ENCODE results near the gene ADAMTSL3.

Gene ADAMTSL3

GRCh38 chr15:83833569-83833968 lies 179.6 kb downstream of the ADAMTSL3 start:
- Mint-ChIP-seq H3K36me3 (no peaks in the 10 kb centered on the region), H3K4me3 (no peak overlapping the region), H3K4me1 (no peaks in the 10 kb centered on the region), H3K9me3 (no peaks in the 10 kb centered on the region), H3K27me3 (no peaks in the 10 kb centered on the region), H3K27ac (no peak overlapping the region)
- ATAC-seq (replicated peaks): no peak
- DNase-seq: no peak

DNA sequence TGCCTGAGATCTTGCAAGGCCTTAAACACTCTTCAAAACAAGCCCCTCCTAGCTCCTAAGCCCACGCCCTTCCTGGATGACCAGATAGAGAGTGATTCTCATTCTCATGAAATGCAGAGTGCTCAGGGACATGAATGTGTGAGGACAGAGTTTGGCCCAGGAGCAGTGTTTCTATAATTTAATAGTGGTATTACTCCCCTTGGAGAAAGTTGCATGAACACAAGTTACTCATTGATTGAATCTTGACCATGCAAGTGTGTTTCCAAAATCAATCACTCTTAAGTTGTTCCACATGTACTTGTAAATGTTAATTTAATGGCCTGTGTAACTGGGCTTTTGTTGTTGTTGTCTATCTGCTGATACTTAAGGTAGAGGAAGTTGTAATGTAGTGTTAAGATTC lies 181.6 kb downstream of the ADAMTSL3 start:
- H3K36me3 Mint-ChIP-seq: no peaks in the 10 kb centered on the region
- DNase-seq (no peak), ATAC-seq (replicated peaks) (no peak)
- no peaks in the 10 kb centered on the region for H3K4me1 Mint-ChIP-seq
- no peaks in the 10 kb centered on the region for H3K27me3 Mint-ChIP-seq
- H3K9me3 Mint-ChIP-seq: no peaks in the 10 kb centered on the region
- H3K4me3 Mint-ChIP-seq: no peak overlapping the region
- H3K27ac Mint-ChIP-seq: no peak overlapping the region

GRCh38 chr15:83837945-83838571 lies 184.1 kb downstream of the ADAMTSL3 start:
- Mint-ChIP-seq H3K27ac (no peak overlapping the region), H3K9me3 (no peaks in the 10 kb centered on the region), H3K27me3 (no peaks in the 10 kb centered on the region), H3K4me1 (no peaks in the 10 kb centered on the region), H3K36me3 (no peaks in the 10 kb centered on the region), H3K4me3 (no peak overlapping the region)
- DNase-seq (no peak), ATAC-seq (replicated peaks) (no peak)

DNA sequence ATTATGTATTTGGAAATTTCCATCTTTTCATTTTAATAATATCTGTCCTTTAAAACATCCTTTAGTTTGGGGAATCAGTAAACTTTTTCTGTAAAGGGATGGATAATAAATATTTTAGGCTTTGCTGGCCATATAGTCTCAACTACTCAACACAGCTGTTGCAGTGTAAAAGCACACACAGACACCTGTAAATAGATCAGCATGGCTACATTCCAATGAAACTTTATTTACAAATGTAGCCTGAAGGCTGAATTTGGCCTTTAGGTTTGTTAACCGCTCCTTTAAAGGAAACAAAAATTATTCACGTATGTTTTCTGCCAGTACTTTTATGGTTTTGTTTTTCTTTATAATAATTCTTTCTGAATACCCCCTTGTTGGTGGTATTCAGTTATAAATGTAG lies 184.8 kb downstream of the ADAMTSL3 start:
- Mint-ChIP-seq H3K4me3 (no peak overlapping the region), H3K4me1 (no peaks in the 10 kb centered on the region), H3K9me3 (no peaks in the 10 kb centered on the region), H3K27me3 (no peaks in the 10 kb centered on the region), H3K36me3 (no peaks in the 10 kb centered on the region), H3K27ac (no peak overlapping the region)
- ATAC-seq (replicated peaks): no peak
- DNase-seq: no peak

- Mint-ChIP-seq H3K4me3 (no peak overlapping the region), H3K36me3 (no peaks in the 10 kb centered on the region), H3K9me3 (no peaks in the 10 kb centered on the region), H3K27ac (no peak overlapping the region), H3K4me1 (no peaks in the 10 kb centered on the region), H3K27me3 (no peaks in the 10 kb centered on the region)
- DNase-seq: no peak
- ATAC-seq (replicated peaks): no peak
These were observed 188.4 kb downstream of the ADAMTSL3 start for GRCh38 chr15:83842281-83842680.

DNA sequence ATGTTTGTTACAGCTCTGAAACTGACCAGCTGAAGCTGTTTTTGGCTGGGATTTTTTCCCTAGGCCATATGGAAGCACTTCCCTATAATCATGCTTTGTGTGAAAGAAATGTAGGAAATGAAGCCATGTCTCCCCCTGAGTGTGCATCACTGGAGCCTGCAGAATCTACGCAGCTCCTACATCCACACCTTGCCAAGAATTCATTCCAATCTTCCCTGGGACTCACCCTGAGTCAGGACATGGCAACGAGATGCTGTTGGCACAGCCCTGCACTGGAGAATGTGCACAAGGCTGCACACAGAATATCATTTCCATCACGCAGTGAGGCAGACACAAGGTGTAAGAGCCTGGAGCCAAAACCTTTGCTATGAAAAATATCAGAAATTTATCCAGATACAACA lies 189.5 kb downstream of the ADAMTSL3 start:
- Mint-ChIP-seq H3K9me3 (no peaks in the 10 kb centered on the region), H3K27me3 (no peaks in the 10 kb centered on the region), H3K4me3 (no peak overlapping the region), H3K27ac (no peak overlapping the region), H3K4me1 (no peaks in the 10 kb centered on the region), H3K36me3 (no peaks in the 10 kb centered on the region)
- ATAC-seq (replicated peaks): no peak
- DNase-seq: no peak

DNA sequence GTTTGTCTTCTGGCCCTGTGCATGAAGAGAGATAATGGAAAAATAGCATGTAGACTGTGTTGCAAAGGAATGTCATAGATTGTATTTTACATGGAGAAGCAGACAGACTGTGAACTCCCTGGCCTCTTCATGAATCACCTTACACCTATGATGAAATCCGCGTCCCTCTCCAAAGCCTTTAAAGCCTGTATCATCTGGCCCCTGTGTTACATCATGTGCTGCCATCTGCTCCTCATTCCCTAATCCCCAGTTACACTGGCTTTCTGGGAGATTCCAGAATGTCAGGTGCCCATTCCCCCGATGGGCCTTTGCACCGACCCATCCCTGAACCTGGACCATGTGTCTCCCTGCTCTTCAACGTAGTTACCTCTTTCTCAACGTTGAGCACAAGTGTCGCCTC lies 190.8 kb downstream of the ADAMTSL3 start:
- H3K27ac Mint-ChIP-seq: no peak overlapping the region

GRCh38 chr15:83845230-83845629 lies 191.3 kb downstream of the ADAMTSL3 start:
- Mint-ChIP-seq H3K27me3 (no peaks in the 10 kb centered on the region), H3K4me3 (no peak overlapping the region), H3K9me3 (no peaks in the 10 kb centered on the region), H3K27ac (no peak overlapping the region), H3K36me3 (no peaks in the 10 kb centered on the region), H3K4me1 (no peaks in the 10 kb centered on the region)
- DNase-seq: no peak
- no peak for ATAC-seq (replicated peaks)

More for the DNA sequence above, 190.8 kb downstream of the ADAMTSL3 start:
- Mint-ChIP-seq H3K27me3 (no peaks in the 10 kb centered on the region), H3K4me1 (no peaks in the 10 kb centered on the region), H3K4me3 (no peak overlapping the region), H3K36me3 (no peaks in the 10 kb centered on the region), H3K9me3 (no peaks in the 10 kb centered on the region)
- ATAC-seq (replicated peaks): no peak
- no peak for DNase-seq

DNA sequence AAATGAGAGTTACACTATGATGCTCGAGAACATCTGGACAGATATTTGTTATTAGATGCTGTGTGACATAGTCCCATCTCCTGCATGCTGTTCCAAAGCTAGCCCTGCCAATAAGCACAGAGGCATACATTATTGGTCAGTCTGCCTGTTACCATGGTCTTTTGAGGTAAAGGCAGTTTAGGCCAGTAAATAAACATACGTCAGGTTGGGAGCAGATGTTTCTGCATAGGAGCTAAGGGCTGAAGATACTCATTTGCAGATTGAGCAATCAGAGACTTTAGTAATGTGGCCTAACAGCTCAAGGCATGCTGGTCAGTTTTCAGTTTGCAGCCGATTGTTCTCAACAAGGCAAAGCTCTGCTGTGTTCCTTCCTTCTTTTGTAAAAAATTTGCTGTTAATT lies 192.9 kb downstream of the ADAMTSL3 start:
- DNase-seq (no peak), ATAC-seq (replicated peaks) (no peak)

GRCh38 chr15:83848315-83849050 lies 194.6 kb downstream of the ADAMTSL3 start:
- no peaks in the 10 kb centered on the region for H3K27me3 Mint-ChIP-seq
- DNase-seq (no peak), ATAC-seq (replicated peaks) (no peak)
- no peaks in the 10 kb centered on the region for H3K9me3 Mint-ChIP-seq
- no peaks in the 10 kb centered on the region for H3K36me3 Mint-ChIP-seq
- H3K27ac Mint-ChIP-seq: no peak overlapping the region
- no peaks in the 10 kb centered on the region for H3K4me1 Mint-ChIP-seq
- H3K4me3 Mint-ChIP-seq: no peak overlapping the region

More for the DNA sequence above, 192.9 kb downstream of the ADAMTSL3 start:
- H3K27ac Mint-ChIP-seq: no peak overlapping the region
- no peaks in the 10 kb centered on the region for H3K9me3 Mint-ChIP-seq
- no peak overlapping the region for H3K4me3 Mint-ChIP-seq
- H3K27me3 Mint-ChIP-seq: no peaks in the 10 kb centered on the region
- H3K4me1 Mint-ChIP-seq: no peaks in the 10 kb centered on the region
- H3K36me3 Mint-ChIP-seq: no peaks in the 10 kb centered on the region

DNA sequence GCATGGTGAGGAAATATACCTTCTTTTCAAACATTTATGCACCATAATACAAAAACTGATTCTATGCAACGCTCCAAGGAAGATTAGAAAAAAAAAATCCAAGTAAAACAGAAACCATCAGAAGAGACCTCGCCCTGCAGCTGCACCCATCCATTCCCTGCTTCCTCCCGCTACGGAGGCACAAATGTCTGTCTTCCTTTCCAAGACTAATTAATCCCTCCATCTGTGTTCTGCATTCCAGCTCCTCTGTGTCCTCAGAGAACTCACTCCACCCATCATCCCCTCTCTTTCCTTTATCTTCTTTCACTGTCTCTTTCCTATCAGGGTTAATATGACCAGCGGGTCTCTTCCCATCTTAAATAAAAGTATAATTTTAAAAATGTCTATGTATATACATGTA lies 196.1 kb downstream of the ADAMTSL3 start:
- Mint-ChIP-seq H3K4me1 (no peaks in the 10 kb centered on the region), H3K4me3 (no peak overlapping the region), H3K9me3 (no peaks in the 10 kb centered on the region), H3K36me3 (no peaks in the 10 kb centered on the region), H3K27ac (no peak overlapping the region), H3K27me3 (no peaks in the 10 kb centered on the region)
- DNase-seq: no peak
- no peak for ATAC-seq (replicated peaks)

DNA sequence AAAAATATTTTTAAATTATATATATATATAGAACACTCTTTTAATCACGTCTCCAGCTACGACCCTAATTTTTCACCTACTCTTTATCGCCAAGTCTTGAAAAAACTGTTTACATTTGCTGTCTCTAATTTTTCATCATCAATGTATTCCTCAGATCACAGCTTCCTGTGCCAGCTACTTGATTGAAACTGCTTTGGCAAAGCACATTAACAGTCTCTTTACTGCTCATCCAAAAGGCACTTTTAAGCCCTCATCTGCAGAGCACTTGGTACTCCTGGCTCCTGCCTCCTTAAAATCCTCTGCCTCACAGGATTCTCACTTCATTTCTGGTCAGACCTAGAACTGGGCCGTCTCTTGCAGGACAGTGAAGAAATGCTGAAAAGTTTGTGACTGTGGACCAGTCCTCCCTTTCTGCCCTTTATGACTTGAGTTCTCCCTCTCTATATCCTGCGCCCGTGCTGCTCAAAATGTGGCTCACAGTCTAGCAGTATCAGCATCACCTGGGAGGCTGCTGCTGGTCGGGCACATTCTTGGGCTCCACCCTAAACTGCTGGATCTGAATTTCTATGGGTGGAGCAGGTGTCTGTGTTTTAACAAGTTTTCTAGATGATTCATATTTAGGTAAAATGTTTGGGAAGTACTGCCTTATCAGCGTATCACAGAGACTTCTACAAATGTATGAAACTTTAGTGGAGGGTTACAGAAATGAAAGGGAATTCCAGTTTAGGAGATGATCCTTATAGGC lies 196.8 kb downstream of the ADAMTSL3 start:
- Mint-ChIP-seq H3K9me3 (no peaks in the 10 kb centered on the region), H3K4me1 (no peaks in the 10 kb centered on the region), H3K27me3 (no peaks in the 10 kb centered on the region), H3K27ac (no peak overlapping the region), H3K36me3 (no peaks in the 10 kb centered on the region), H3K4me3 (no peak overlapping the region)
- DNase-seq (no peak), ATAC-seq (replicated peaks) (no peak)

GRCh38 chr15:83853232-83853631 lies 199.3 kb downstream of the ADAMTSL3 start:
- H3K4me3 Mint-ChIP-seq: no peak overlapping the region
- no peaks in the 10 kb centered on the region for H3K9me3 Mint-ChIP-seq
- ATAC-seq (replicated peaks) (no peak), DNase-seq (no peak)
- no peaks in the 10 kb centered on the region for H3K4me1 Mint-ChIP-seq
- H3K27ac Mint-ChIP-seq: no peak overlapping the region
- H3K36me3 Mint-ChIP-seq: no peaks in the 10 kb centered on the region
- no peaks in the 10 kb centered on the region for H3K27me3 Mint-ChIP-seq

DNA sequence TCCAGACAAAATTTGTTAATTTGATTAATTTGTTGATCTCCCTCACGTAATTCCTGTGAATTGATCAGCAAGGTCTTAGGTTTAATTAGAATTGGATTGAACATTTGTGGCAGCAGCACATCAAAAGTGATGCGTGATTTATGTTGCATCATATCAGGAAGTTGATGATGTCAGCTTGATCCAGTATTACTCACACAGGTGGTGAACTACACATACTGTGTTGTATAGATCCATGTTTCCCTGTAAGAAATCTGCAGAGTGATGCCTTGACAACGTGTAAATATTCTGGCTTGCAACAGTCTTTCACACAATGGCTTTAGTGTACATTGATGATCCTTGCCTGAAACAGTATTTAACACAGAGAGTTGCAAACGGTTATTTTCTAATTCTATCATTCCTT lies 200.4 kb downstream of the ADAMTSL3 start:
- no peaks in the 10 kb centered on the region for H3K27me3 Mint-ChIP-seq
- no peaks in the 10 kb centered on the region for H3K4me1 Mint-ChIP-seq
- ATAC-seq (replicated peaks): no peak
- no peaks in the 10 kb centered on the region for H3K36me3 Mint-ChIP-seq
- no peak overlapping the region for H3K27ac Mint-ChIP-seq
- H3K4me3 Mint-ChIP-seq: no peak overlapping the region
- DNase-seq: no peak
- H3K9me3 Mint-ChIP-seq: no peaks in the 10 kb centered on the region

All from stimulated activated naive B cell treated with anti-CD40 and anti-IgM and Interleukin-4, amounts not matched to agents 10 μg/mL and 1 μg/mL and 100 μg/mL, for 72 hours (primary cell).